GM19463 (cell line): ENCODE results near the gene PTF1A.
"Not testable (repeated sequence)": the region's sequence is repeated elsewhere in the genome, so short reads cannot be mapped to it uniquely, and the experiment has no call there.

Source experiments
- ATAC-seq: cut with Tn5 transposase; IDR thresholded peaks from one replicate; pipeline ENCODE4 v1.9.1; 2021; ENCODE audit warnings: mild to moderate bottlenecking, moderate library complexity; ENCODE audit not compliant: unreplicated experiment

Gene PTF1A

DNA sequence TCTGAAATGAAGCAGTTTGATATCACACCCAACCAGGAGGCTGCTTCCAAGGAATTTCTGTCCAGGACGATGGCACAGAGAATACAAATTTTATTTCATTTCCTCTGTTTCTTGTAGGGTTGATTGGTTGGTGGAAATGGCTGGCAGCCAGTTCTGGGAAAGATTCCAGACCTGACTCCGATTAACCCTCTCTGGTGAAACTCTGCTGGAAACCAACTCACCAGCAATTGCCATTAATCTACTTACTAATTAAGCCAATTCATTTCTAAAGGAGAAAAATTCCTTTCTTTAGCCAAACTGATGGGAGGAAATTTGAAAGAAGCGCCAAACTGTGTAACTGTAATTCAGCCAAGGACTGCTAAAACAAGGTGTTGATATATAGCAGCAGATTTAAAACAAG is 10.7 kb downstream of the PTF1A start:
- no peak for ATAC-seq

DNA sequence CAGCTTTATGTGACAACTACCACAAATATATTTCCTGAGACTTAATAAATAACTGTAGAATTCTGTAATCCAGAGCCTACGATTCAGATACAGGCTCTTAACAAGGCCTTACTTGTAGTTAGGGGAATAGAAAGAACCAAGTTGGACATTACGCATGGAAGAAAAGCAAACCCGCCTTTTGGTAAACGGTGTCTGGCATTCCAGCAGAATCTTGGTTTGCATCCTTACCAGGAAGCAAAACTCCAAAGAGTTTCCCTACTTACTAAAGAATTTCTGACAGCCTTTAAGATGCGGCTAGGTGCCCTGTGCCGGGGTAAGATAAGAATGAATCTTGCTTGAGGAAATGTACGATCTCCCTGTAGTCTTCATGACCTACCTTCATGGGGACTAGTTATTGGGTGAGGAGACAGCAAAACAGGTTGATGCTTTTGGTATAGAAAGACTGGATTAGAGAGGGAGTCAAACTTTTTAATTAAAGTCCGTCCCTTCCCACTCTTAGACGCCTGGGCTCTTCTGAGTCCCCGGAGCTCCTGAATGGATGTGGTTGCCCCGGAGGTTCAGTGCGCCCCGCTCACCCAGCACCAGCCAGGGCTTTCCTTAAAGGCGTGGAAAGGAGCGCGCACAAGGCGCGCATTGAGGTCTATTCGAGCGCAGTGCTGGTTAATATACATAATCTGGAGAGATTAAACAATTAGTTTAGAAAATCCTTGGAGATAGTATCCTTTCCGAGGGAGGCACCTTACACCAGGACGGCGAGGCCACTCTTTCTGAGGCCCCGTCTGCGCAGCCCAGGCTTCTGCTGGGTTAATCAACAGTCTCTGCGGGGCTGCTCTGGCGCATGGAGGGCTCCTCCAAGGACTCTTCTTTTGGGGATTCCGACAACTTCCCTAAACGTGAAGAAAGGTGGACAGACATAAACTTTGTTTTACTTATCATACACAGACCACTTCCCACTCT is 11.5 kb downstream of the PTF1A start:
- no peak for ATAC-seq

DNA sequence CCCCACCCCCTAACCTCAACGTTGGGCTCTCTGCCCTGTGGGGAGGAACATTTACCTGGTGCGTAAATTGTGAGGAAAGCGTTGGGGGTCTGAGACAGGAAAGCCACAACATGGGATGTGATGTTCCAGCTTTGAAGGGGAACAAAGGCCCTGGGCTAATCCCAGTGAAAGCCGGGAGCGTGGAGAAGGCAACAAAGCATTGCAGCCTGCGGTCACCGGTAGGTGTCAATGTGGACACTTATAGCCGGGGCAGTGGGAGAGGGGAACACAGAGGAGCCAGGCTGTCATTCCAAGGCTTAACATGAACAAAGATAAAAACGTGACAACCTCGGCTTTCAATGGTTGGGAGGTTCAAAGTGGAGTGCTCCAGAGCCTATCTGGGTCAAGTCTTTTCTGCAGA is 12.7 kb downstream of the PTF1A start:
- no peak for ATAC-seq

DNA sequence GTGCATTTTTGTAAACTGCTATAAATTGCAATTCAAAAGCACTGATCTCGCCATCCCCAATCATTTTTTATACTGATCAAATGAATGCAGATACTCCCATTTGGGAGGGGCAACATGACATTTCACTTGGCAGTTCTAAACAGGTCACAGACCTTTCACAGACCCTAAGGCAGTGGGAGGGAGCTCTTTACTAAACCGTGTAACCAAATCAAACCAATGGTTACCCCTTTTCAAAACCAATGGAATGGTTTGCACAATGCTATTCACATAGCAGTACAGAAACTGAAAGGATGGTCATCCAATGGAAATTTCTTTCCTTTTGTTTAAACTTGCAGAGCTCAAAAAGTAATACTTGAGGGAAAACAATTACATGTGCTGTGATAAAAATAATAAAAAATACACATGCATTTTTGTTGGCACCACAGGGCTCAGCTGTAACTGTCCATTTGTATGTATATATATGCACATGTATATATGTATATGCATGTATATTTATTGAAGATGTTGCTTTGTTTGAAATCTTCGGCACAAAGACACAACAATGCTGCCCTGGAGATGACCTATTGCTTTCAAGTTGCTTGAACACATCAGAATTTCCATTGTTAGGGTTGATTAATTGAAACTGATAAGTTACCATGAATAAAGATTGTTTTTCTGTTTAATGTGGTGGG is 14.0 kb downstream of the PTF1A start:
- ATAC-seq, result no peak

DNA sequence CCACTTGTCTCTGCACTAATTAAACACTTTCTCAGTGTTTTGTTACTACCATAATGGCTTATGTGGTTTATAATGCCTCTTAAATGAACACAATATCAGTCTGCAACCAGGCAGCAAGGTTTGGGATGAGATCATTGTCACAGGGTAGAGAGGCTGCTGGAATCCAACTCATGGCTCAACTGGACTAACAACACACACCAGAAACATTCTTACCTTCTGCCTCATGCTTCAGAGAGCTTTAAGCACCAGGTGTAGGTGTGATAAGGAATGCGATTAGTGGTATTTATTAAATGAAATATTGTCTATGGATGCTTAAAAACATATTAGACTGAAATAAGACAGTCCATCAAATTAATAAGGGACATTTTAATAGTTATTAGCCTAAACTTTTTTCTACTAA is 25.4 kb downstream of the PTF1A start:
- no peak for ATAC-seq

DNA sequence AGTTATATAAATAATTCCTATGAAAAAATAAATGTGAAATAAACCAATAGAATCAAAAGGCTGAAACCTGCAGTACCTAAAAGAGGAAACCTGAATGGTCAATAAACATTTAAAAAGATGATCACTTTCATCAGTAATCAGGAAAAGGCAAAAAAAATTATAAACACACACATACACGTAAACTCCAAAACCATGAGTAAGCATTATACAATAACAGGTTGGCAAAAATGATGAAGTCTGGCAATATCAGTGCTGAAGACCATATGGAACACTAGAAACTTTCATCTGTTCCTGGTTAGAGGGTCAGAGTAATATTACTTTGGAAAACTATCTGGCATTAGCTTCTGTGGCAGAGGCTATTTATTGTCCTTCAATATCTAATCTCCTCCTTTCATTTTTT is 38.5 kb downstream of the PTF1A start:
- ATAC-seq, result no peak

DNA sequence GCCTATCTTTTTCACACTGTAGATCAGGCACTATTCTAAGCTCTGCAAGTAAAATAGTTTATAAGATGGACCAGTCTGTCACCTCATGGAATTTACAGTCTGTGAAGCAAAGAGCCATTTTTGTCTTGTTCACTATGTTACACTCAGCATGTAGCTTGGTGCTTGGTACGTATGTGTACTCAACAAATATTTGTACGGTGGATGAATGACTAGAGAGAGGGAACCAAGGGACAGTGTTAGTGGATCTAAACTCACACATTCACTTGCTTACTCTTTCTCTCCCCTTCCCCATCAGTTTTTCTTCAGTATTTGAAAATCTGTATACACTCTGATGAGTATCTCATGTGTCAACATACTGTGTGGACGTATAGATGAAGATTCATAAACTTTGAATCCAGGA is 45.9 kb downstream of the PTF1A start:
- no peak for ATAC-seq

DNA sequence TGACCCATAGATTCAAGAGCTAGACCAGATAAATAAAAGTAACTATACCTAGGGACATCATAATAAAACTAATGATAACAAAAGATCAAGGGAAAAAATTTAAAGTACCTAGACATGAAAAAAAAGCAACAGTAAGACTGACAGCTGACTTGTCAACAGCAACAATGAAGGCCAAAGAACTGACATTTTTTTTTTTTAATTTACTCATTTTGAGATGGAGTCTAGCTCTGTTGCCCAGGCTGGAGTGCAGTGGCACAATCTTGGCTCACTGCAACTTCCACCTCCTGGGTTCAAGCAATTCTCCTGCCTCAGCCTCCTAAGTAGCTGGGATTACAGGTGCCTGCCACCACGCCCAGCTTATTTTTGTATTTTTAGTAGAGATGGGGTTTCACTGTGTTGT is 49.7 kb downstream of the PTF1A start:
- not testable (repeated sequence) for ATAC-seq
